Endothelial cell of umbilical vein (primary cell): Measurements from ENCODE around the gene EIF2B4. TPM values are rescaled to one million over a fixed set of nuclear protein-coding genes. Genes with fewer than 3 reads are reported as not detected.

Source experiments
- BruUV-seq: library from RNA; stranded (reverse); fragments of 400-500 nt; replicated peaks from 2 replicates; lab custom pipeline; 2021; lab: Mats Ljungman, UMichigan
- CTCF ChIA-PET: fragments of 300-600, 350-600 bp; sonication (Branson Sonifier 250); formaldehyde crosslinking; loops from one replicate; lab custom pipeline; 2021; ENCODE audit warnings: antibody characterized with exemption, inconsistent platforms; lab: Charles Lee
- POLR2A ChIA-PET: fragments of 300-600, 350-600 bp; sonication (Branson Sonifier 250); formaldehyde crosslinking; loops from one replicate; lab custom pipeline; 2021; ENCODE audit warnings: antibody characterized with exemption, inconsistent platforms; lab: Charles Lee
- DNase-seq: peaks from one replicate; pipeline ENCODE4 v3.0.0-alpha.2; 2011; ENCODE audit warnings: low read depth, low spot score
- FAIRE-seq: peaks from 2 replicates; lab custom pipeline; 2011; peaks lifted over from hg19 to GRCh38; lab: Jason Lieb, UNC
- H2AFZ ChIP-seq: 2 replicates; pipeline ENCODE4 v1.6.0; 2012; ENCODE audit warnings: low read depth, low read length, control low read depth, inconsistent platforms
- H3K27ac ChIP-seq: 2 replicates; pipeline ENCODE4 v1.5.1; 2011; ENCODE audit warnings: low read depth, mild to moderate bottlenecking, control low read depth, low read length, moderate library complexity; ENCODE audit not compliant: insufficient read depth
- H3K27me3 ChIP-seq, 2 experiments: 2 replicates each; pipeline versions ENCODE4 v1.6.0 to v1.6.1; 2011; ENCODE audit warnings: low read length in 2 of 2, mixed read lengths in 1 of 2; ENCODE audit not compliant: control insufficient read depth in 2 of 2, insufficient read depth in 2 of 2
- H3K36me3 ChIP-seq, 2 experiments: 2 replicates in 1 of 2; 3 replicates in 1 of 2; pipeline ENCODE4 v1.5.1; 2011; ENCODE audit warnings: low read length in 2 of 2, mild to moderate bottlenecking in 1 of 2, moderate library complexity in 1 of 2; ENCODE audit not compliant: control insufficient read depth in 2 of 2, insufficient read depth in 2 of 2; ENCODE audit errors: extremely low read depth in 1 of 2
- H3K4me1 ChIP-seq: 3 replicates; pipeline ENCODE4 v1.5.1; 2011; ENCODE audit warnings: mild to moderate bottlenecking, low read length; ENCODE audit not compliant: control insufficient read depth, insufficient read depth; ENCODE audit errors: extremely low read depth
- H3K4me2 ChIP-seq: 2 replicates; pipeline ENCODE4 v1.6.1; 2011; ENCODE audit warnings: low read length, control low read depth, mixed read lengths; ENCODE audit not compliant: insufficient read depth
- H3K4me3 ChIP-seq, 3 experiments: fragments of 200-600 bp in 1 of 3; sonication (generic), shearing (Covaris generic) in 1 of 3; replicated peaks in 1 of 3; 2 replicates each; pipeline ENCODE4 v1.5.1; 2011 to 2016; ENCODE audit warnings: control low read depth in 3 of 3, low read length in 3 of 3, mild to moderate bottlenecking in 2 of 3, inconsistent platforms in 1 of 3, low read depth in 1 of 3, moderate library complexity in 1 of 3; ENCODE audit not compliant: insufficient read depth in 1 of 3
- H3K79me2 ChIP-seq: 2 replicates; pipeline ENCODE4 v1.6.0; 2012; ENCODE audit warnings: low read length, inconsistent platforms; ENCODE audit not compliant: control insufficient read depth, insufficient read depth
- H3K9ac ChIP-seq: replicated peaks from 2 replicates; pipeline ENCODE3; 2011; ENCODE audit warnings: low read length, control low read depth; ENCODE audit not compliant: insufficient read depth; ENCODE audit errors: extremely low read depth
- H3K9me1 ChIP-seq: replicated peaks from 3 replicates; pipeline ENCODE4 v1.6.0; 2011; ENCODE audit warnings: mild to moderate bottlenecking, low read length; ENCODE audit not compliant: control insufficient read depth, insufficient read depth; ENCODE audit errors: extremely low read depth
- H3K9me3 ChIP-seq: replicated peaks from 2 replicates; pipeline ENCODE4 v1.5.1; 2012; ENCODE audit warnings: low read length, inconsistent platforms; ENCODE audit not compliant: control insufficient read depth, insufficient read depth
- H4K20me1 ChIP-seq: replicated peaks from 2 replicates; pipeline ENCODE3; 2011; ENCODE audit warnings: mild to moderate bottlenecking, low read length; ENCODE audit not compliant: control insufficient read depth, insufficient read depth; ENCODE audit errors: extremely low read depth
- CTCF ChIP-seq, 2 donors: IDR thresholded peaks; 1 replicate in 1 of 2; 2 replicates in 1 of 2; pipeline ENCODE4 v1.5.1; 2011; ENCODE audit warnings: low read length in 2 of 2, mild to moderate bottlenecking in 2 of 2, moderate library complexity in 2 of 2, control low read depth in 1 of 2, inconsistent platforms in 1 of 2, low read depth in 1 of 2; ENCODE audit not compliant: insufficient read depth in 1 of 2; ENCODE audit errors: extremely low read depth in 1 of 2
- EZH2 ChIP-seq: IDR thresholded peaks from 2 replicates; pipeline ENCODE4 v1.6.1; 2012; ENCODE audit warnings: borderline replicate concordance, low read depth, mild to moderate bottlenecking, moderate library complexity, low read length, inconsistent platforms; ENCODE audit not compliant: severe bottlenecking
- FOS ChIP-seq: IDR thresholded peaks from 2 replicates; pipeline ENCODE4 v1.6.1; 2011; ENCODE audit warnings: mild to moderate bottlenecking, low read length, moderate library complexity, borderline replicate concordance; ENCODE audit not compliant: insufficient read depth
- GATA2 ChIP-seq: IDR thresholded peaks from 2 replicates; pipeline ENCODE4 v1.7.0; 2011; ENCODE audit warnings: low read depth, mild to moderate bottlenecking, moderate library complexity, mixed read lengths, low read length; ENCODE audit not compliant: insufficient read length, insufficient read depth
- JUN ChIP-seq: IDR thresholded peaks from 2 replicates; pipeline ENCODE4 v1.6.1; 2011; ENCODE audit warnings: borderline replicate concordance, low read depth; ENCODE audit not compliant: insufficient read length, insufficient read depth
- MAX ChIP-seq: IDR thresholded peaks from 2 replicates; pipeline ENCODE4 v1.6.1; 2011; ENCODE audit not compliant: insufficient read depth, insufficient read length
- MYC ChIP-seq: IDR thresholded peaks from one replicate; pipeline ENCODE4 v1.6.1; 2011; ENCODE audit warnings: mild to moderate bottlenecking, low read depth, low read length
- POLR2A ChIP-seq: IDR thresholded peaks from 2 replicates; pipeline ENCODE4 v1.6.1; 2012; ENCODE audit warnings: low read depth, mild to moderate bottlenecking, control low read depth, low read length
- POLR2AphosphoS5 ChIP-seq: IDR thresholded peaks from 2 replicates; pipeline ENCODE4 v1.6.1; 2012; ENCODE audit warnings: low read depth, mild to moderate bottlenecking, control low read depth, low read length, moderate library complexity; ENCODE audit not compliant: insufficient read depth
- dilution Hi-C: fragments of 300-500 bp; cut with MboI; formaldehyde crosslinking; loops from one replicate; pipeline ENCODE4 v1.15.0; 2019; ENCODE audit warnings: low sequenced_read_pairs; ENCODE audit not compliant: extremely low pct_ligation_motif_present
- intact Hi-C: fragments of 100-400 bp; cut with micrococcal nuclease; formaldehyde crosslinking; loops from one replicate; pipeline ENCODE4 v1.10.0; 2022
- polyA plus RNA-seq, 4 experiments: library from polyadenylated mRNA; depleted of rRNA in 3 of 4; stranded (reverse) in 3 of 4; unstranded in 1 of 4; fragments of >200 nt; gene quantifications; 2 replicates each; pipeline versions ENCODE4 v1.2.1 to v1.2.3, GENCODE V29; 2011 to 2012; ENCODE audit warnings: missing spikeins in 1 of 4
- total RNA-seq: library from RNA; stranded (reverse); gene quantifications from 2 replicates; pipeline ENCODE4 v1.2.3, GENCODE V29; 2021

The EIF2B4 gene
- total and polyA plus RNA-seq, 2 donors (not counting 3 experiments of a cell fraction or from before 2014, with no cell fraction given): 43.7 to 63.2 TPM

GRCh38 chr2:27398962-27399361, 28.8 kb upstream of the EIF2B4 start:
- H3K36me3 ChIP-seq: peaks cover 0 to 4% of the 10 kb centered on the region in 2 experiments
- no TSS peak for BruUV-seq
- no peaks in the 10 kb centered on the region for H3K4me1 ChIP-seq
- no peak overlapping the region for H3K9ac ChIP-seq
- DNase-seq (no peak), FAIRE-seq (no peak)
- ChIA-PET POLR2A (no interaction called here), CTCF (interaction anchor here (1.5 kb wide), 1 partner anchor 9 kb away, joined by 4 read pairs; no protein-coding TSS in a partner anchor)
- no peak overlapping the region for H3K4me3 ChIP-seq
- H3K27ac ChIP-seq: no peak overlapping the region
- H3K9me1 ChIP-seq: no peaks in the 10 kb centered on the region
- H3K27me3 ChIP-seq: no peaks in the 10 kb centered on the region
- dilution Hi-C loops (no loop called here), intact Hi-C loops (no loop called here)
- no peak overlapping the region for H2AFZ ChIP-seq
- no peaks in the 10 kb centered on the region for H3K9me3 ChIP-seq
- no peak overlapping the region for H3K4me2 ChIP-seq
- peaks cover 8% of the 10 kb centered on the region for H4K20me1 ChIP-seq
- H3K79me2 ChIP-seq: peaks cover 97% of the 10 kb centered on the region
- no peak for TF ChIP-seq GATA2
- no peak for TF ChIP-seq CTCF (IDR thresholded peaks at IDR 0.05; ENCODE audit: extremely low read depth in 1 of 2, insufficient read depth in 1 of 2, low read depth in 1 of 2, low read length in 2 of 2)
- TF ChIP-seq MYC: no peak
- no peak for TF ChIP-seq FOS
- no peak for TF ChIP-seq JUN
- no peak for TF ChIP-seq POLR2A
- no peak for TF ChIP-seq EZH2
- TF ChIP-seq POLR2AphosphoS5: no peak
- TF ChIP-seq MAX: no peak
